ENCODE results near the gene GAL3ST2. TPM values are rescaled to one million over a fixed set of nuclear protein-coding genes. Genes with fewer than 3 reads are reported as not detected.
"Not testable (repeated sequence)": the region's sequence is repeated elsewhere in the genome, so short reads cannot be mapped to it uniquely, and the experiment has no call there.

Gene GAL3ST2
- polyA plus RNA-seq, 1 donor: 0.20 TPM

DNA sequence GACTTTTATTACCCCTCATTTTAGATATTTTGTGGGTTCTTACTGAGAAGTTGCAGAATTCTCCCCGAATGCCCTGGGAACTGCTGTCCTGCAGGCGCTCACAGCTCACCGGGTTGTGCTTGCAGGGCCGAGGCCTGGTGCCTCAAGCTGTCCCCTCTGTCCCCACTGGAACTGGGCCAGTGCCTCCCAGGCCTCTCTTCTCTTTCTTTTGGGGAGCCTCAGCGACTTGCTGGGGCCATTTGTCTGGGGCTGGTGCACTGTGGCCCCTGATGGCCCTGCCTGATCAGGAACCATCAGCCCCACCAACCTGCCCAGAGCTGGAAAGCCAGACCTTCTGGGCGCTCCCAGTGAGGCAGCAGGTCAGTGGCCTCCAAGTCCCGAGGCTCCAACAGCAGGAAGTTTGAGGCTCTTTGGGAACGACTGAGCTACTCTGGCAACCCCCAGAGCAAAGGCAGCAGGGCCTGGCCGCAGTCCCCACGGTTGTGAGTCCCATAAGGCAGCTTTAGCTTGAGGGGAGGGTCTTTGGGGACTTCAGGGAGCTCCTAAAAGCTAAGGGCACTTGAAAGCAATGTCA lies 17.7 kb downstream of the GAL3ST2 start:
- no peak for DNase-seq (ENCODE audit: low read depth)

DNA sequence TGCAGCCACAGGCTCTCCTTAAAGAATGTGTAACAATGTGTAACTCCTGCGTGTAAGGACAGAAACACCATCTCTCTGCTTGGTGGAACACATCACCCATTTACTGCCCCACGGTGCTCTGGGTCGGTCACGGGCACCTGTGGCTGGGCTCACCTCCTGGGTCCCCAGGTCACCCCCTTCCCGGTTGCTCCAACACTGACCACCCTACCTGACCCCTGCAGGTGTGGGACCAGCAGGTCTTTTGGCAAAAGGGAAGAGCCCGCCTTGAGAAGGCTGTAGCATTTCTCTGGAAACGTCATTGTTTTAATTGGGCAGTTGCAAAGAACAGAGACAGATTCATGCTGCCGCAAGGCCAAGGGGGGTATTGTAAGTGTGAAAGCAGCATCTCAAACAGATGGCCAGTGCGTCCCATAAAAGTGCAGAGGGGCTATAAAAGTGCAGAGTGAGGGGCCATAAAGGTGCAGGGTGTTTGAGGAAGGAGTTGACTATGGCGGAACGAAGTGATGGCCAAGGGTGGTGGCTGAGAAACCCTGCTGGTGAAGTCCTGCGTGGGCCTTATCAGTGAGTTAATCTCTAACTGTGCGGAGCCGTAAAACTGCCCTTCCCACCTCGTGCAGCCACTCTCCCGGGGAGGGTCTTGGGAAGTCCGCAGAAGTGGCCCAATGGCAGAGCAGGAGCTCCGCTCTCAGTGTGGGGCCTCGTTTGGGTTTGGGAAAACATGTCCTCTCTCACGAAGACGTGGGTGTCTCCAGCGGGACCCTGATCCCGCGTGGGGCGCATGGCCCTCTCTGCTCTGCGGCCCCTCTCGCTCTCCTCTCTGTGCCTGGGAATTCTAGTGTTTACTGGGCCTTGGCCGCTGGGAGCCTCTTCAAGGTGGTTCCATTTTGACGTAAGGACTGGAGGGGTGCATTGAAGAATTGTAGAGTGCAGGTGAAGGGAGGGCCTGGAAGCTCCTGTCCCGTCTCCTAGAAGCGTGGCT lies 18.7 kb downstream of the GAL3ST2 start:
- DNase-seq (ENCODE audit: low read depth): no peak

DNA sequence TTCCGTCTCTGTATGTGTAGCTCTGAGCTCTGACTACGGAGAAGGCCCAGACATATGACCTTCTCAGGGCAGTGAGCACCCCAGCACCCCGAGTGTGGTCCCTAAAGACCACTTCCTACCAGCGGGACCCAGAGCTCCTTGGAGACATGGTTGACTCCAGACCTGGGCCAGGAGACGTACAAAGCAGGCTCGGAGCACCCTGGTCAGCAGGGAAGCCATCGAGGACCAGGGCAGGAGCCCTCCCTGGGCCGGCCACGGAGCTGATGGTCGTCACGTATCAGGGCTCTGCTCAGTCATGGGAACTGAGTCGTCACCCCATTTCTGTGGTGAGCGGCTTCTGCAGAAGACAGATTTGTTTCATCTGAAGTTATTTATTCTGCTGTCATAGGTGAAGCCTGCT lies 19.6 kb downstream of the GAL3ST2 start:
- no peak for DNase-seq (ENCODE audit: low read depth)

DNA sequence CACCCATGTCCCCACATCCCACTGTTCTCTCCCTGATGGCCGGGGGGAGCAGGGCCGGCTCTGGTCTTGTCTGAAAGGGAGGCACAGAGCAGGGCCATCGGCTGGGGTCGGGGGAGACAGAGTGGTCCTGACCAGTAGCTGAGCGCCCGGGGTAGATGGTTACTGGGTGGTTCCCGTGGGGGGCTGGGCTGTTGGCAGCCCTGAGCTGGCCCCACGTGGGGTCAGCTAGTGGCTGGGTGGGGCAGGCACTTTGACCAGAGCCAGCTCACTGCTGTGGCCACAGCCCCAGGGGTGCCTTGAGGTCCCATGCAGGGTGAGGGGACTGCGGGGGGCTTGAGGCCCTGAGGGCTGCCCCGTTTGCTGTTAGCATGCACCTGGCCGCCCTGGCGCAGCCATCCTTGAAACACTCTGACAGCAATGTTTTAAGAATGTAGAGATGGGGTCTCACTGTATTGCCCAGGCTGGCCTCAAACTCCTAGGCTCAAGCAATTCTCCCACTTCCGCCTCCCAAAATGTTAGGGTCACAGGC lies 20.1 kb downstream of the GAL3ST2 start:
- DNase-seq (ENCODE audit: low read depth): no peak

DNA sequence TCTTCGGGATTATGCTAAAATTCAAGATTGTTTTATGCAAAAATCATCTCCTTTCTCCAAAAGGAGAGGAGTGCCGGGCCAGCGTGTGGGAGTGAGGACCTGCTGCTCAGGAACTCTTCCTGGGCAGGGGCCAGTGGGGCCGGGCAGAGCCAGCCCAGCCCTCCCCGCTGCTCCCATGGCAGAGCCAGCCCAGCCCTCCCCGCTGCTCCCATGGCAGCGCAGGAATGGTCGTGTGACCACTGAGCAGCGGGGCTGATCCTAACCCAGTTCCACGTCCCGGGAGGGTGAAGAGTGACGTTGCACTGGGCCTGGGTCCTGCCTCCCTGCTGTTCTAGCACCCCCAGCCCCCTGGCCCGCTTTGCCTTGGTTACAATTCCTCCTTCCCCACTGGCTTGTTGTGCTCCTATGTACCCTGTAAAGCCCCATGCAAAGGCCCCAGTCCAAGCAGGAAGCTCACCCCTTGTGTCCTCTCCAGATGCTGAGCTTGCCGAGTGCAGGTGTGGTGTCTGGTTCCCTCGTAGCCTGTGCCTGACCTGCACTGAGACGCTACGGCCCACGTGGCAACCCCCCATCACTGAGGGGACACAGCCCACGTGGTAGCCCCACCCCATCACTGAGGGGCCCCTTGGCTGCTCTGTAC lies 20.9 kb downstream of the GAL3ST2 start:
- no peak for DNase-seq (ENCODE audit: low read depth)

DNA sequence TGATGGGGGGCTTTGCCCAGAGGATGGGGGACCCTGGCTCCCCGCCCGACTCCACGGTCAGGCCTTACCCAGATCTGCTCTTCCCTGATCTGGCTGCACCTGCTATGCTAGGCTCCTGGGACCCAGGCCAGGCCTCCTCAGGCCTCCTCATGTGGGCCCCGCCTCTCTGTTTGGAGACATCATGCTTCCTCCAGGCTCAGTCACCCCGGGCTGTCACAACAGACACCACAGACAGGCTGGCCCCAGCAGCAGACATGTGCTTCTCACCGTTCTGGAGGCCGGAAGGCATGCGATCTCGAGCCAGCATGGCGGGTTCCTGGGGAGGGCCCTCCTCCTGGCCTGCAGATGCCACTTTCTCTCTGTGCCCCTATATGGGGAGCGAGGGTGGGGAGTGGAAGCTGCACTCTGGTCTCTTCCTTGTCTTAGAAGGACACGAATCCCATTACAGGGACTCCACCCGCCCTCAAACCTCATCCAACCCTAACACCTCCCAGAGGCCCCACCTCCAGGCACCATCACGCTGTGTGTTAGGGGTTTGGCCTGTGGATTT lies 21.5 kb downstream of the GAL3ST2 start:
- no peak for DNase-seq (ENCODE audit: low read depth)

DNA sequence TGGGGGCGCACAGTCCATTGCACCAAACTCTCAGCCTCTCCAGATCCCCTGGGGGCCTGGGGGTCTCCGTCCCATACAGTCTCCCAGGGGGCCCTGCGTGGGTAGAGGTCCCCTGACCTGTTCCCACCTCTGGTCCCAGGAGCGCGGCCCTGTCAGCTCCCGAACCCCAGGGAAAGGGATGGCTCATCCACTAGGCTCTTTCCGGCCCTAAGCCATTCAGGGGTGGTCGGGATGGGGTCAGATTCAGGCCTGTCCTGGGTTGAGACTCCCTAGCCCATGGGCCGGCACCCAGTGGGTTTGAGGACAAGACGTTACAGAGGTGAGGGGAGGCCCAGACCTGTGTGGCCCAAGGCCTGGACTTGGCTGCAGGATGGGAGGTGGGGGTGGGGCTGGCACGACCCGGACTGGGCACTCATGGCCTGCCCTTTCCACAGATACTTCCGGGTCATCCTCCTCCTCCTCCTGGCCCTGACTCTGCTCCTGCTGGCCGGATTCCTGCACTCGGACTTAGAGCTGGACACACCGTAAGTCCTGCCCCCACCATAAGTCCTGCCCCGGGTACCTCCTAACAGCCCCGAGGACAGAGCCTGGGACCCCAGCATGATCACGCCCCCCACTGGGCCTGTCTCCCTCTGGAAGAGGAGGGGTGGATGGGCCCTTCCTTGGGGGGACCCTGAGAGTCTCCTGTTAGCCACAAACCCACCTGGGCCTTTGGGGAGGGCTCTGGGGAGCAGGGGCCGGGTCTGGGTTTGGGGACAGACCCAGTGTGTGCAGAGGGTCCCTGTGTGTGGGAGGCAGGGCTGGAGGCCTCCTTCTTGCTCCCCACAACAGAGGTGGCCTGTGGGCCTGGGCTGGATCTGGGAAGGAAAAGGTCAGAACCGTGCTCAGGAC lies 22.3 kb downstream of the GAL3ST2 start:
- DNase-seq (ENCODE audit: low read depth): no peak

DNA sequence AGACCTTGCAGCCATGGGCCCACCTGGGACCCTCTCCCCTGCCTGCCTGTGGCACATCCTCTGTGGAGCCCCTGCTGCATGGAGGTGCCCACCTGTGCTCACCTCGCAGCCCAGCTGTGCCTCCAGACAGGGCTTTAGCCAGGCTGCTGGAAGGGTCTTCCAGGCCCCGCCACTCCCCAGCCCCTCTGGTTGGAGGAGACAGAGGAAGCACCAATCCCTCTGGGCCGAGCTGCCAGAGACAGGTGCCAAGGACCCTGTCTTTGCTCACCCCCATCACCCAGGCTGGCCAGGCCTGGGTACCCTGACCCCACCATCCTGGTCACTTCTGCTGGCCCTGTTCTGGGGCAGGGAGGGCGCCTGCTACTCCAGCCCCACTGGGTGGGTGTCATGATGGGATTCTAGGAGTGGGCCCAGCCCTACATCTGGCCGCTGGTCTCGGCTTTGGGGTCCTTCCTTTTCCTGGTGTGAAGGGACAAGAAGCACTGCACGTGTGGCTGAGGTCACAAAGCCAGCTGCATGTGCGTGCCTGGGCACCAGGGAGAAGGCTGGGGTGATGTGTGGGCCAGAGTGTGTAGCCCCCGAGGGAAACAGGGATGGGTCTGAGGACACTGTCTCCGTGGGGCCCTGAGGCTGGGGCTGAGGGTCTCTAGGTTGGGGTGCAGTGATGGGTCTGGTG lies 23.0 kb downstream of the GAL3ST2 start:
- DNase-seq (ENCODE audit: low read depth): no peak

DNA sequence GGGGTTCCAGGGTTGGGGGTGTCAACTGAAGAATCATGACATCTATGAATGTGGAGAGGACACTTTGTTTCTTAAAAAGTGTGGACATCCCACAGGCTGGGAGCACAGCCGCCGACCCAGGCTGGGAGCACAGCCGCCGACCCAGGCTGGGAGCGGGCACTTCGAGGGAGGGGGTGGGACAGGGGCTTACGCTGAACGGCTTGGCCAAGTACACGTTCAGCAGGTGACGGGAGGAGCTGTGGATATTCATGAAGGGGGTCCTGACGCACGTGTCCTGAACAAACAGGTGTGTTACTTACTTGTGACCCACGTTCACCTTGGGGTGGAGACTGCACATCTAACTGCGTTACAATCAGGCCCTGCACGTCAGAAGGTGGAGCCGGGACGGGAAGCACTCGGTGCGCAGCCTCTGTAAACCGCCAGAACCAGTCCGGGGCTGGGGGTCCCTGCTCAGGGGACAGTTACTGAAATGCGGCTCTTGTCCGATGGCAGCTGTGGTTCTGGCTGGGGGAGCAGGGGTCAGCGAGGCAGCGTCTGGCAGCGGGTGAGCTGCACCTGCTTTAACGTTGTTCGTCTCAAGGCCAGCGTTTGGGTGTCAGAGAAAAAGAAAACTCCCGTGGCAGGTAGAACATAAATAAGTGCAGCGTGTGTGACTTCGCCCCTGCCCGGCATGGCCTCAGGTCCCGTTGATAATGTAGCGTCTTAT lies 23.7 kb downstream of the GAL3ST2 start:
- not testable (repeated sequence) for DNase-seq (ENCODE audit: low read depth)

DNA sequence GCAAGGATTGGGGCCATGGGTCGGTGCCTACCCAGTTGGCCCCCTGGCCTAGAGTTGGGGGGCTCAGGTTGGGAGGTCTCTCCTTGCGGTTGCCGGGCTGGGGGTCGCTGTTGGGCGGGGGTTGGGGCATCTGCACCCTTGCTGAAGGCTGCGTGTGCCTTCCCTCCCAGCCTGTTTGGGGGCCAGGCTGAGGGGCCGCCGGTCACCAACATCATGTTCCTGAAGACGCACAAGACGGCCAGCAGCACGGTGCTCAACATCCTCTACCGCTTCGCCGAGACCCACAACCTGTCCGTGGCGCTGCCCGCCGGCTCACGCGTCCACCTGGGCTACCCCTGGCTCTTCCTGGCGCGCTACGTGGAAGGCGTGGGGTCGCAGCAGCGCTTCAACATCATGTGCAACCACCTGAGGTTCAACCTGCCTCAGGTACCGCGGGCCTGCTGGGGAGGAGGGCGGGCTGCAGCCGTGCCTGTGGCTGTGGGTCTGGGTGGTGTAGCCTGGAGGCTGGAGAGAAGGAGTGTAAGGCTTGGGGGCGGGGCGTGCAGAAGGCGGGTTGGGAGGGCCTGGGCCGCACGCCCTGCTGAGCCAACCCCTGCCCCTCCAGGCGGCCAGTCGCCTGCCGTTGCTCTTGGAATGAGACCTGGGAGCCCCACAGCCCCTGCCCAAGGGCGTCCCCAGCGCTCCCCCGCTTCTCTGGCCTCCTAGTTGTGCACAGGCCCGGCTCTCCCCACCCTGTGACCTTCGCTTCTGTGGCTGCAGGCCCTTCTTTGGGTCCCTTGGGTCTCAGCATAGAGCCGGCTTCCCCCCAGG lies 25.2 kb downstream of the GAL3ST2 start:
- no peak for DNase-seq (ENCODE audit: low read depth)

DNA sequence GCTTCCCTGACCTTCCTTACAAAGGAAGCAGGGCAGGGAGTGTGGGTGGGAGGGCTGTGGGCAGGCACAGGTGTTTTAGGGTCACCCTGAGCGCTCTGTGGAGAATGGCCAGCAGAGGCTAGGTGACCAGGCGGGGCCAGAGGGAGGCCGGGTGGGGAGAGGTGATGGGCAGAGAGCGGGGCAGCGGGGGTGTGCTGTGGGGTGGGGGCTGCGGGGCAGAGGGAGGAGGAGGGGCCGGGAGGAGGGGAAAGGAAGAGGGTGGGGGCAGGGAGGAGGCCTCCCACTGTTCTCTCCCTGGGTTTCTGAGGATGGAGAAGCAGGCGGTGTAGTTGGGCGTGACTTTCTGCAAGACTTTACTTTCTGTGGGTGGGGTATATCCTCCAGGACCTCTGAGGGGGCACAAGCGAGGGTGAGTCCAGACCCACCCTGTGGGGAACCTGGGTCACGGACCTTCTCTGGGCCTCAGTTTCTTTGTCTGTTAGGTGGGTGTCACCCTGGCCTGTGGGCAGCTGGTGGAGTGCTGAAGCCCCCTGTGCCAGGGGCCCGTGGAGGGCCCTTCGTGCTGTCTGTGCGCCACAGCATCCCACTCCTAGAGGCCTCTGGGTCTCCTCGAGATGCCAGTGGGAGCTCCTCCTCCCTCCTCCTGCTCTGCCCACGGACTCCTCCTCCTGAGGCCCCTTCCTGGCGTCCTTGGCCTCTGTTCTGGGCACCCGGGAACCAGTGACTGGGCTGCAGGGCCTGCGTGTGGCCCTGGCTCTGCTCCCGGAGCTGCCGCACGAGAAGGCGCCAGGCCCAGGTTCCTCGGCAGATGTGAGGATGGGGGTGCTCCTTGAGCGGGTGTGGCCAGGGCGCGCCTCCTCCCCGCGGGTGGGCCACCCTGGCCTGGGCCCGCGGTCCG lies 26.0 kb downstream of the GAL3ST2 start:
- no peak for DNase-seq (ENCODE audit: low read depth)

DNA sequence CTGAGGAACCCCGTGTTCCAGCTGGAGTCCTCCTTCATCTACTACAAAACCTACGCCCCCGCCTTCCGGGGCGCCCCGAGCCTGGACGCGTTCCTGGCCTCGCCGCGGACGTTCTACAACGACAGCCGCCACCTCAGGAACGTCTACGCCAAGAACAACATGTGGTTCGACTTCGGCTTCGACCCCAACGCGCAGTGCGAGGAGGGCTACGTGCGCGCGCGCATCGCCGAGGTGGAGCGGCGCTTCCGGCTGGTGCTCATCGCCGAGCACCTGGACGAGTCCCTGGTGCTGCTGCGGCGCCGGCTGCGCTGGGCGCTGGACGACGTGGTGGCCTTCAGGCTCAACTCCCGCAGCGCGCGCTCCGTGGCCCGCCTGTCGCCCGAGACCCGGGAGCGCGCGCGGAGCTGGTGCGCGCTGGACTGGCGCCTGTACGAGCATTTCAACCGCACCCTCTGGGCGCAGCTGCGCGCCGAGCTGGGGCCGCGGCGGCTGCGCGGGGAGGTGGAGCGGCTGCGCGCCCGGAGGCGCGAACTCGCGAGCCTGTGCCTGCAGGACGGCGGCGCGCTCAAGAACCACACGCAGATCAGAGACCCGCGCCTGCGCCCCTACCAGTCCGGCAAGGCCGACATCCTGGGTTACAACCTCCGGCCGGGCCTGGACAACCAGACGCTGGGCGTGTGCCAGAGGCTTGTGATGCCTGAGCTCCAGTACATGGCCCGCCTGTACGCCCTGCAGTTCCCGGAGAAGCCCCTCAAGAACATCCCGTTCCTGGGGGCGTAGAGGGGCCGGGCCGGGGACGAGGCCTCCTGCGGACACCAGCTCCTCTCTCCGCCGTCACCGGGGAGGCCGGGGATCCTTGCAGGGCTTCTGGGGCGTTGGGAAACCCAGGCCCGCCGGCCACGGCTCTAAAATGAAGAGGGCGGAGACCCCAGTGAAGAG lies 27.0 kb downstream of the GAL3ST2 start:
- DNase-seq (ENCODE audit: low read depth): peak; percentile 46

DNA sequence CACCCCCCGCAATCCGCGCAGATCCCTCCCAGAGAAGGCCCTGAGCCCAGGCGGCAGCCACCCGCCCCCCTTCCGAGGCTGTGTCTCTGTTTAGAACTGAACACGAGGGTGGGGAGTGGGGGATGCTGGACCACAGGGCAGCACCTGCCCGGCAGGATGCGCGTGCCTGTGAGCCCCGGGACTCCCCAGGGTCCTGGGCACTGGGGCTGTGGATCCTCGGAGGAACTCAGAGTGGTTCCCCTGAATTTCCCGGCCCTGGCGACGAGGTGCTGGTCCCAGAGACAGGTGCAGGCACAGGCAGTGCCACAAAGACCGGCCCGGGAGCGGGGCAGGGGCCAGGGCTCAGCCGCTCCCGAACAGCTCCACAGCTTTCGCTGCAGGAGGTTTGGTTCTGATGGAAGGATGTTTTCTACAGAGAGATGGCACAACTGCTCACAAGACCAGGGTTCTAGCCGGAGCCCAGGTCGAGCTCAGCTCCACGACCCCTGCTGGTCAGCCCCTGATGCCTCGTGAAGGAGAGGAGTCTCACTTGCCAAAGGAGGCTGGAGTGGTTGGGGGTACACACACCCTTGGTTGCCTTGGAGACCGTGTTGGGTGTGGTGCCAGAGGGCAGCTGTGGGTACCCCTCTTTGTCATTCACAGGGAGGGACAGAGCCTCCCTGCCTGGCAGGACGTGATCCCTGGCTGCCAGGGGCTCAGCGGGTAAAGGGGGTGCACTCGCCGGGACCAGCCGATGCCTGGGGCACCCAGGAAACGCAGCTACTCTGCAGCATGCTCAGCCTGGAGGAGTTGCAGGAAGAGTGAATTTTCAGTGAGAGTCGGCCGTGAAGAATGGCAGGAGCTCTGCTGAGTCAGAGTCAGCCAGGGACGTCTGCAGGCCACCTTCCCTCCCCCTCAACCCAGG lies 28.0 kb downstream of the GAL3ST2 start:
- no peak for DNase-seq (ENCODE audit: low read depth)

DNA sequence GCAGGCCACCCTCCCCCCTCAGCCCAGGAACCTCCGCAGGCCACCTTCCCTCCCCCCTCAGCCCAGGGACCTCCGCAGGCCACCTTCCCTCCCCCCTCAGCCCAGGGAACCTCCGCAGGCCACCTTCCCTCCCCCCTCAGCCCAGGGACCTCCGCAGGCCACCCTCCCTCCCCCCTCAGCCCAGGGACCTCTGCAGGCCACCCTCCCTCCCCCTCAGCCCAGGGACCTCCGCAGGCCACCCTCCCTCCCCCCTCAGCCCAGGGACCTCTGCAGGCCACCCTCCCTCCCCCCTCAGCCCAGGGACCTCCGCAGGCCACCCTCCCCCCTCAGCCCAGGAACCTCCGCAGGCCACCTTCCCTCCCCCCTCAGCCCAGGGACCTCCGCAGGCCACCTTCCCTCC lies 29.6 kb downstream of the GAL3ST2 start:
- not testable (repeated sequence) for DNase-seq (ENCODE audit: low read depth)

DNA sequence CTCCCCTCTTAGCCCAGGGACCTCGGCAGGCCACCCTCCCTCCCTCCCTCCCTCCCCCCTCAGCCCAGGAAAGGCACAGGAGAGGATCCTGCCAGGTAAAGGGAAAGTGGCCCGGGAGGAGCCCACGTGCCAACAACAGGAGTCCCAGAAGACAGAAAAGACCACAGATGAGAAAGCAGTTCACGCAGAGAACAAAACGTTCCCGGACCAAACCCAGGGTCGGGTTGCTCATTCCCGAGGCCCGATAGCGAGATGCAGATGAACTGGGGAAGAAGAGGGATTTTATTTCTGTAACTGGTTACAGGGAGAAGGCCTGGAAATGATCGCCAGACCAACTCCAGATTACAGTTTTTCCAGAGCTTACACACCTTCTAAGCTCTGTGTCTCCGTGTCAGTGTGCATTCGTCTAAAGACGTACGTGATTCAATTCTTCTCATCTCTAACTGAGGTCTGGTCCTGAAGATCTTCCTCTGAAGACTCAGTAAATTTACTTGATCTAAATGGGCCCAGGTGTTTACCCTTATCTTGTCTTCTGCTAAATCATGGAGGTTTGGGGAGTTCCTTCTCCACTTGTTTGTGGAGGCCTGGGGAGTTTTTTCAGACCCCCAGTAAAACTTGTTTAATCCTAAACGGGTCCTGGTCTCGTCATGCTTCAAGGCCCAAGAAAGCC lies 31.6 kb downstream of the GAL3ST2 start:
- no peak for DNase-seq (ENCODE audit: low read depth)

All from forelimb muscle (tissue), 1 donor.